ENCODE data around the gene TDP1. TPM values are rescaled to one million over a fixed set of nuclear protein-coding genes. Genes with fewer than 3 reads are reported as not detected.

Gene TDP1
- total and polyA plus RNA-seq, 2 of the 4 experiments (the other 2 are of a cell fraction), result 23.3 to 53.1 TPM

DNA sequence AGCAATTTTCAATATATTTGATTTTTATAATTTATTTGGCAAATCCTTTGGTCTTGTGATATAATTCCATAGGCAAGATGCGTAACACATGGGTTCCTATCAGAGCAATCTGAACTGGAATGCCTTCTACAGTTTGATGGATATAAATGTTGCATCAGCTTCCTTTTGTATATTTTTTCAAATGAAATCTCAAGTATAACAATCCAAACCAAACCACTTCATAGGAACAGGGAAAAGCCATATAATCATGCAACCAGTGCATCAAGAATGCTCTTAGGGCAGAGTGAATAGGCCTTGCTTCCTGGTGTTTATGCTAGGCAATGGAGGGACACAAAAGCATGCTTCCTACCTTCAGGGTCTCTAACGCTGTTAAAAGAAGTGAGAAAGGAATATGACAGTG lies 35.7 kb upstream of the TDP1 start:
- in situ Hi-C loops (cut with MboI; ENCODE audit: low sequenced_read_pairs) (no loop called here), dilution Hi-C loops (cut with HindIII; ENCODE audit: low sequenced_read_pairs, unreplicated experiment) (no loop called here), intact Hi-C loops (cut with micrococcal nuclease) (no loop called here)
- WGBS, 2 experiments (ENCODE audit: extremely low coverage in 2 of 2, insufficient read length in 1 of 2), result no CpG with 5 or more reads among the region's 2 CpGs
- peak overlapping the region; percentile 59 to 84; a peak in 3 of 4 replicates for H4K8ac ChIP-seq (ENCODE audit: low read depth in 2 of 2, low read length in 2 of 2)
- DNase-seq, result peak; percentile 70
- peak; percentile 21; the same call in 1 of the 2 replicates for ATAC-seq (ENCODE audit: low read depth)
- H2BK5ac ChIP-seq (ENCODE audit: low read depth, low read length, poor library complexity, severe bottlenecking), result peak overlapping the region; percentile 94
- H3K56ac ChIP-seq (ENCODE audit: extremely low read depth, insufficient read depth, low read length), result peak overlapping the region; percentile 20; the same call in 1 of the 2 replicates
- no peaks in the 10 kb centered on the region for H3K27me3 ChIP-seq (ENCODE audit: control insufficient read depth, insufficient read depth, low read length)
- no peaks in the 10 kb centered on the region for H3K36me3 ChIP-seq (ENCODE audit: control insufficient read depth, insufficient read depth, low read length)
- H3K27ac ChIP-seq (ENCODE audit: insufficient read depth, low read length), result peak overlapping the region; percentile 94; the same call in 1 of the 2 replicates
- peak overlapping the region; percentile 94 for H2BK120ac ChIP-seq (ENCODE audit: low read depth, low read length)
- H3K9me3 ChIP-seq (ENCODE audit: control insufficient read depth, insufficient read depth, low read length), result no peaks in the 10 kb centered on the region
- H2BK20ac ChIP-seq (ENCODE audit: low read depth, low read length), result peak overlapping the region; percentile 99
- peak overlapping the region; percentile 33 for H2AK5ac ChIP-seq (ENCODE audit: low read depth, low read length)
- H3K23ac ChIP-seq (ENCODE audit: low read depth, low read length), result peak overlapping the region; percentile 86
- ChIA-PET POLR2A (ENCODE audit: unreplicated experiment) (interaction anchor here (0.5 kb wide), 1 partner anchor 268 kb away, joined by 3 read pairs; no protein-coding TSS in a partner anchor), CTCF (no interaction called here)
- H3K4ac ChIP-seq (ENCODE audit: low read depth, low read length), result peak overlapping the region; percentile 97
- no TSS peak for BruUV-seq (replicated peaks)
- no peak overlapping the region for H3K4me2 ChIP-seq (ENCODE audit: low read depth, low read length)
- H3K4me1 ChIP-seq (ENCODE audit: control insufficient read depth, insufficient read depth, low read length), result peaks cover 22% of the 10 kb centered on the region
- peaks cover 0 to 6% of the 10 kb centered on the region in 2 experiments; a peak in 2 of 4 replicates for H3K79me1 ChIP-seq (ENCODE audit: low read depth in 1 of 2, low read length in 2 of 2)
- peak; percentile 69 for TF ChIP-seq CEBPB (IDR thresholded peaks at IDR 0.05; ENCODE audit: low read depth, low read length)
- TF ChIP-seq MAFK (IDR thresholded peaks at IDR 0.05; ENCODE audit: low read depth, low read length), result no peak
- peak overlapping the region; percentile 19 for H4K5ac ChIP-seq (ENCODE audit: low read depth, low read length)
- H3K9me1 ChIP-seq (ENCODE audit: insufficient read depth, low read length), result peaks cover 34% of the 10 kb centered on the region
- no peaks in the 10 kb centered on the region for H4K20me1 ChIP-seq (ENCODE audit: insufficient read depth, low read length)
- peak overlapping the region; percentile 90 for H3K14ac ChIP-seq (replicated peaks; ENCODE audit: low read depth, low read length)
- no peak overlapping the region for H2AK9ac ChIP-seq (replicated peaks; ENCODE audit: low read depth, low read length, poor library complexity)
- no peak overlapping the region for H3K9ac ChIP-seq (ENCODE audit: low read depth, low read length)
- H2BK15ac ChIP-seq (ENCODE audit: low read depth, low read length), result peak overlapping the region; percentile 72; the same call in 2 of the 3 replicates
- no peak overlapping the region for H3K4me3 ChIP-seq (ENCODE audit: insufficient read depth, low read depth, low read length)
- H2AFZ ChIP-seq (replicated peaks; ENCODE audit: low read length, poor library complexity), result no peak overlapping the region
- peak overlapping the region; percentile 42 for H3K18ac ChIP-seq (ENCODE audit: low read depth, low read length)
- H4K91ac ChIP-seq (ENCODE audit: insufficient read depth, low read depth, low read length), result peak overlapping the region; percentile 93
